AG08395 (cell line): Measurements from ENCODE around the gene FDX2.

ENCODE experiments used
- DNase-seq: peaks from one replicate; pipeline ENCODE4 v3.0.0; 2012; ENCODE audit warnings: mixed read lengths, low spot score

The FDX2 gene

DNA sequence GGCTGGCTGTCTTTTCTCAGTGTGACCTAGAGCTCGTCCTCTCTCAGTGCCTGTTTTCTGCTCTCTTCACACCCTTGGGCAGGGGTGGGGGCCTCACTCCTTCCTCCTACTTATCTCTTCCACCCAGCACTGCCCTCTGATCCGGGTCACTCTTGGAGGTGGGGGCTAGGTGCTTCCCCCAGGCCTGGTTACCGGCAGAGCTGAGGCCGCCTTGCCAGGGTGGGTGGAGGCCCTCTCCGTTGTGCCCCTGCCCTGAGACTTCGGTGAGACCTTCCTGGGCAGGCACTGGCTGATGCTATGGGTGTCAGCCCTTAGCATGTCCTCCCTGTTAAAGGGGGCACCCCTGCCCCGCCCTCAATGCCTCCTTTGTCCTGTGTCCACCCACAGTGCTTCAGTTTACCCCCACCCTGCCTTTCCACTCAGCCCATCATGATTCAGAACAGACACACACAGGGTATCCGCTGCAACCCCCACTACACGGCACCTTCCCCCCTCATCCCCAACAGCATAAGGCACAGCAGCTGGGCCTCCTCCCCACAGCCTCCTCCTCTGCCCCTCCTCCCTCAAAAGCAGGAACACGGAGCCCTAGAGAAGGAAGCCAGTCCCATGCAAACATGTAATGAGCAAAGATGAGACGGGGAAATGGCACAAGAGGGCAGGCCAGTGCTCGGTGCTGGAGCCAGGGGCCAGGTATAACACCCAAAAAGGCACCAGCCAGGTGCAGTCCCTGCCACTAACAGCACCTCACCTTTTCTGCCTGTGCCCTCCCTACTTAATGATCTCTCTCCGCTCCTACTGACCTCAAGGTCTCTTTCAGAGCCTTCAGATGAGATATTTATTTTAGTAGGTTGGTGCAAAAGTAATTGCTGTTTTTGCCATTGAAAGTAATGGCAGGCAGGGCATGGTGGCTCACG, 16.0 kb downstream of the FDX2 start:
- no peak for DNase-seq

DNA sequence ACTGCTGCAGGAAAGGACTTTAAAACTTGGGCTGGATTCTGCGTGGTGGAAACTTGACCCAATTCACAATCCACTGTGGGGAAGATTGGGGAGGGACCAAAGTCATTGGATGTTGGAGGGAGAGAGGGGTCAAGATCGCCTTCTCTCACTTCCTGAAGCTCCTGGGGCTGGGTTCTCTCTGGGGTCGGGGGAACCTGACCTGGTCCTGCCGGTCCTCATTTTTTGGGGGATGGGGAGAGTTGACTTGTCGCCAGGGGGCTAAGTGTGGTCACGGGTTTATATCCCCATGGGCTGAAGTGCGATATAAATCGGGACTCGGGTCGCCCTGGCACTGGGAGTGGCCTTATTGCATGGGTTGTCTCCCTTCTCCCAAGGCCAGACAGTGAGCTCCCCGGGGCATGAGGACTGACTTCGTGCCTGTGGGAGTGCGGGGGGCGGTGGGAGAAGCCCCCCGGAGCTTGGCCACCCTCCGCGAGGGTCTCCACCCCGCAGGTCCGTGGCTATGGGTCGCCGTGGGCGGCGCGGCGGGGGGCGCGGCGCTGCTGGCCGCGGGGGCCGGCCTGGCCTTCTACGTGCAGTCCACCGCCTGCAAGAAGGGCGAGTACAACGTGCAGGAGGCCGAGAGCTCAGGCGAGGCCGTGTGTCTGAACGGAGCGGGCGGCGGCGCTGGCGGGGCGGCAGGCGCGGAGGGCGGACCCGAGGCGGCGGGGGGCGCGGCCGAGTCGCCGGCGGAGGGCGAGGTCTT, 19.8 kb downstream of the FDX2 start:
- DNase-seq = no peak

- DNase-seq = no peak
Measured at GRCh38 chr19:10295305-10295846, 20.4 kb downstream of the FDX2 start.

- DNase-seq = no peak
Measured at GRCh38 chr19:10294368-10294697, 21.5 kb downstream of the FDX2 start.

DNA sequence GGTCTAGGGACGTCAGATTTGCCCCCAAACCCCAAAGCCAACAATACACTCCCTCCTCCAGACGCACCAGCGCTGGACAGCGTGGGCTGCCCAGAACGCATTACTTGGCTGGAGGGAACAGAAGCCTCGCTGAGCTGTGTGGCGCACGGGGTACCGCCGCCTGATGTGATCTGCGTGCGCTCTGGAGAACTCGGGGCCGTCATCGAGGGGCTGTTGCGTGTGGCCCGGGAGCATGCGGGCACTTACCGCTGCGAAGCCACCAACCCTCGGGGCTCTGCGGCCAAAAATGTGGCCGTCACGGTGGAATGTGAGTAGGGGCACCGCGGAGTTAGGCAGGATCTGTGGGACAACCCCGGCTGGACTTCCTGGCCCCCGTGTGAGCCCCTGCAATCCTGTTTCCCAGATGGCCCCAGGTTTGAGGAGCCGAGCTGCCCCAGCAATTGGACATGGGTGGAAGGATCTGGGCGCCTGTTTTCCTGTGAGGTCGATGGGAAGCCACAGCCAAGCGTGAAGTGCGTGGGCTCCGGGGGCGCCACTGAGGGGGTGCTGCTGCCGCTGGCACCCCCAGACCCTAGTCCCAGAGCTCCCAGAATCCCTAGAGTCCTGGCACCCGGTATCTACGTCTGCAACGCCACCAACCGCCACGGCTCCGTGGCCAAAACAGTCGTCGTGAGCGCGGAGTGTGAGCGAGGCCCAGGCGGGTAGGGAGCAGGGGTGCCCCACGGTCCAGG, 22.0 kb downstream of the FDX2 start:
- DNase-seq = no peak

DNA sequence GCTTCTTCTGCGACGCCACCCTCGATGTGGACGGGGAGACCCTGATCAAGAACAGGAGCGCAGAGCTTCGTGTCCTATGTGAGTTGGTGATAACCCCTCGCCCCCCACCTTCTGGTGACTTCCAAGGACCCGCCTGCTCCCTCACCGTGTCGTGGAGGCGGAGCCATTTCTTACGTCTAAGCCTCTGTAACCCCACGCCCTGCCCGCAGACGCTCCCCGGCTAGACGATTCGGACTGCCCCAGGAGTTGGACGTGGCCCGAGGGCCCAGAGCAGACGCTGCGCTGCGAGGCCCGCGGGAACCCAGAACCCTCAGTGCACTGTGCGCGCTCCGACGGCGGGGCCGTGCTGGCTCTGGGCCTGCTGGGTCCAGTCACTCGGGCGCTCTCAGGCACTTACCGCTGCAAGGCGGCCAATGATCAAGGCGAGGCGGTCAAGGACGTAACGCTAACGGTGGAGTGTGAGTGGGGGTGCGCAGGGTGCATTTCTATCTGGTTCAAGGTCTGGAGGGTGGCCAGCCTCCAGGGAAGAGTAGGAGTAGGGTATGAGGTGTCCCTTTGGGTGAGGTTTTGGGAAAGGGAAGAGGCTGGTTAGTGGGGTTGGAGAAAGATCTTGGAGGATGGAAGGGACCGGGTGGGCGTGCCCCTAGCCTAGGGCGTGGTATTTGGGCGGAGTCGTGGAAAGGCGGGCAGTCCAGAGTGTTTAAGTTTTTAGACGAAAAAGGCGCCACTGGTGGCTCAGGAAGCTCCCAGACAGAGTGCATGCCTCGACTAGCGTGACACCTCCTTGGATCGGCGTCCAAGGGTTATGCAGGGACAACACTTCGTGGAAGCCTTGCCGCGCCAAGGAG, 22.8 kb downstream of the FDX2 start:
- DNase-seq = no peak

DNA sequence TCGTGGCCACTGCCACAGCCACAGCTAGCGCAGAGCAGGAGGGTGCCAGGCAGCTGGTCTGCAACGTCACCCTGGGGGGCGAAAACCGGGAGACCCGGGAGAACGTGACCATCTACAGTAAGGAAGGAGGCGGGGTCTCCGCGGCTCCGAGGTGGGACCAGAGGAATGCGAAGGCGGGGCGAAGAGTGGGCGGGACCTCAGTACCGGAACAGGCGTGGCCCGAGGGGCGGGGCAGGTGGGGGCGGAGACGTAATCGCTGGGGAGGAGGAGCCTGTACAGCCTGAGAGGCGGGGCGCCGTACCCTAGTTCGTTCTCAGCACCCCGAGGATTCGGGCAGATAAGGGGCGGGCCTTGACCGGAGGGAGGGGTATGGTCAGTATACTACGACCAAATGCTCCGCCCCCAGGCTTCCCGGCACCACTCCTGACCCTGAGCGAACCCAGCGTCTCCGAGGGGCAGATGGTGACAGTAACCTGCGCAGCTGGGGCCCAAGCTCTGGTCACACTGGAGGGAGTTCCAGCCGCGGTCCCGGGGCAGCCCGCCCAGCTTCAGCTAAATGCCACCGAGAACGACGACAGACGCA, 23.5 kb downstream of the FDX2 start:
- peak; percentile 66 for DNase-seq

DNA sequence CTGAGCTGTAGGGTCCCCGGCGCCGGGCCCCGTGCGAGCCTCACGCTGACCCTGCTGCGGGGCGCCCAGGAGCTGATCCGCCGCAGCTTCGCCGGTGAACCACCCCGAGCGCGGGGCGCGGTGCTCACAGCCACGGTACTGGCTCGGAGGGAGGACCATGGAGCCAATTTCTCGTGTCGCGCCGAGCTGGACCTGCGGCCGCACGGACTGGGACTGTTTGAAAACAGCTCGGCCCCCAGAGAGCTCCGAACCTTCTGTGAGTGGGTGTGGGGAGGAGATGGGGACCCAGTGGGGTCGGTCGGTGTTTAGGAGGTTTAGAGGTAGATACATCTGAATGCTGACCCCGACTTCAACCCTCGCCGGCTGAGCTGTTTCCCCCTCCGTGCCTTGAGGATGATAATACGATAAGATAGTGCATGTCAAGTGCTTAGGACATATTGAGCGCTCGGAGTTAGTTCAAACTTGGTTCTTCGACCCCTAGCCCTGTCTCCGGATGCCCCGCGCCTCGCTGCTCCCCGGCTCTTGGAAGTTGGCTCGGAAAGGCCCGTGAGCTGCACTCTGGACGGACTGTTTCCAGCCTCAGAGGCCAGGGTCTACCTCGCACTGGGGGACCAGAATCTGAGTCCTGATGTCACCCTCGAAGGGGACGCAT, 24.1 kb downstream of the FDX2 start:
- DNase-seq = no peak

DNA sequence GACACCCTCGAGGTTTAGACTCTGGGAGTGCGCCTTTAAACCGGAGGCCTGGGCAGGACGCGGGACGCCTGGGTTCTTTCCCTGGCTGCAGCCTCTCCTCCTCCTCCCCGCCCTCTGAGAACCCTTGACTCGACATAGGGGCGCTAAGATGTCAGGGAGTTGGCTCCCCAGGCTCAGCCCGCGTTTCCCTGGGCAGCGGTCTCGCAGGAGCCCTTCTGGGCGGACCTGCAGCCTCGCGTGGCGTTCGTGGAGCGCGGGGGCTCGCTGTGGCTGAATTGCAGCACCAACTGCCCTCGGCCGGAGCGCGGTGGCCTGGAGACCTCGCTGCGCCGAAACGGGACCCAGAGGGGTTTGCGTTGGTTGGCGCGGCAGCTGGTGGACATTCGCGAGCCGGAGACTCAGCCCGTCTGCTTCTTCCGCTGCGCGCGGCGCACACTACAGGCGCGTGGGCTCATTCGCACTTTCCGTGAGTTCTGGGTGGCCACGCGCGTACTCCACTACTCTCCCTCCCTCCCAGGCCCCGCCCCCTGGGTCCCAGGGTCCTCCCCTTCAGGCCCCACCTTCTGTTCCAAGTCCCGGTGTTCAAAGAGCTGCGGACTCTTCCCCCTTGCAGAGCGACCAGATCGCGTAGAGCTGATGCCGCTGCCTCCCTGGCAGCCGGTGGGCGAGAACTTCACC, 24.8 kb downstream of the FDX2 start:
- peak; percentile 50 for DNase-seq

- DNase-seq = no peak
Measured at GRCh38 chr19:10290357-10290875, 25.4 kb downstream of the FDX2 start.

DNA sequence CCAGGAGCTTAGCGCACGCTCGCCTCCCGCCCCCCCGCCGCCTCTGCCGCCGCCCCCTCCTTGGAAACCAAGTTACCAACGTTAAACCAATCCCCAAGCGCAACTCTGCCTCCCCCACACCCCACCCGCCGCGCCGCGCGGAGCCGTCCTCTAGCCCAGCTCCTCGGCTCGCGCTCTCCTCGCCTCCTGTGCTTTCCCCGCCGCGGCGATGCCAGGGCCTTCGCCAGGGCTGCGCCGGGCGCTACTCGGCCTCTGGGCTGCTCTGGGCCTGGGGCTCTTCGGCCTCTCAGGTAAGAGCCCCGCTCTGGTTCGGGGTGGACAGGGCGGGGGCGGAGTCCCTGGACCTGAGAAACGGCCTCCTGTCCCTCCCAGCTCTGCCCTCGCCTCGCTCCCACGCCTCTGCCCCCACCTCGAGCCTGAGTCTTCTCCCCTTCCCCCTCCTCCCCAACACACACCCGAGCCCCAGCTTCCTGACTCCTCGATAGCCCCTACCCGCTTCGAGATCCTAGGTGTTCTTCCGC, 25.9 kb downstream of the FDX2 start, which contains the start of gene ICAM5:
Gene ICAM5, plus strand, starts transcription at position 117 of the 521 bp plus-strand sequence. Its CDS starts 92 bp downstream, at position 209.
- no peak for DNase-seq

- DNase-seq = peak; percentile 43
Measured at GRCh38 chr19:10289167-10289835, 26.5 kb downstream of the FDX2 start.

DNA sequence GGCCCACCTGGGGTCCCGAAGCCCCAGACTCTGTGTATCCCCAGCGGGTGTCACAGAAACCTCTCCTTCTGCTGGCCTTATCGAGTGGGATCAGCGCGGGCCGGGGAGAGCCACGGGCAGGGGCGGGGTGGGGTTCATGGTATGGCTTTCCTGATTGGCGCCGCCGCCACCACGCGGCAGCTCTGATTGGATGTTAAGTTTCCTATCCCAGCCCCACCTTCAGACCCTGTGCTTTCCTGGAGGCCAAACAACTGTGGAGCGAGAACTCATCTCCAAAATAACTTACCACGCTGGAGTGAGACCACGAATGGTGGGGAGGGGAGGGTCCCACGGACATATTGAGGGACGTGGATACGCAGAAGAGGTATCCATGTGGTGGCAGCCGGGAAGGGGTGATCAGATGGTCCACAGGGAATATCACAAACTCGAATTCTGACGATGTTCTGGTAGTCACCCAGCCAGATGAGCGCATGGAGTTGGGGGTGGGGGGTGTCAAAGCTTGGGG, 27.1 kb downstream of the FDX2 start:
- DNase-seq = peak; percentile 67

GRCh38 chr19:10286803-10287737, 28.7 kb downstream of the FDX2 start, which contains the start of gene ICAM4:
Gene ICAM4, plus strand, starts transcription at chr19:10286955. Its CDS starts 58 bp downstream, at chr19:10287013.
- DNase-seq = no peak

- no peak for DNase-seq
Measured at GRCh38 chr19:10285393-10285792, 30.4 kb downstream of the FDX2 start.

- DNase-seq = no peak
Measured at GRCh38 chr19:10284960-10285278, 30.9 kb downstream of the FDX2 start.
